ENCODE measurements around the gene ATOSA. TPM values are rescaled to one million over a fixed set of nuclear protein-coding genes. Genes with fewer than 3 reads are reported as not detected.

The ATOSA gene
- total RNA-seq, 1 experiment from 2014 or later, result 4.7 TPM

DNA sequence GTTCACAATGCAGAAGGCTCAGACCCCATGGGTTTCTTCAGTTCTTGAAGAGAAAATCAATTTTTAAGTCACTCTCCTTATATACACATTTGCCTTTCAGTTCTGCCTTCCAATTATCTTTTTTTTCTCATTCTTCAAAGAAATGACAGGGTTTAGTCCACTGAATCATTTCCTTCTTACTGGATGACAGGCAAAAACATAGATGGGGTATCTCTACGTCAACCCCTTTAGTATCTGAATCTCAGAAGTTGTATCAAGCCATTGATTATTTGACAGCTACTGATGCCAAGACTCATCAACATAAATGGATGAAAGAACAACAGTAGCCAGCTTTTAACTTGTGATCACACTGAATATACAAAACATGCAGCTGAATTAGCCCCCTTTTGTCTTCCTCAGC, 6.5 kb downstream of the ATOSA start:
- CTCF ChIA-PET, result no interaction called here
- no peaks in the 10 kb centered on the region for H3K27me3 ChIP-seq (ENCODE audit: insufficient read depth, low read length)
- no peak overlapping the region for H3K27ac ChIP-seq (ENCODE audit: low read depth, low read length)
- no peak overlapping the region for H3K4me2 ChIP-seq (ENCODE audit: low read length)
- H2AFZ ChIP-seq (ENCODE audit: low read depth, low read length, poor library complexity, severe bottlenecking), result no peak overlapping the region
- no peaks in the 10 kb centered on the region for H3K36me3 ChIP-seq (ENCODE audit: control insufficient read depth in 1 of 2, insufficient read depth in 2 of 2, low read length in 2 of 2)
- ATAC-seq (no peak), DNase-seq (ENCODE audit: low read depth, low spot score) (no peak)
- no peaks in the 10 kb centered on the region for H4K20me1 ChIP-seq (ENCODE audit: insufficient read depth)
- intact Hi-C loops (cut with micrococcal nuclease), result no loop called here
- peaks cover 4 to 8% of the 10 kb centered on the region in 2 experiments for H3K4me1 ChIP-seq (ENCODE audit: control insufficient read depth in 1 of 2, insufficient read depth in 2 of 2, low read length in 2 of 2)
- RAD21 ChIA-PET (ENCODE audit: low non-redundant PET in 1 of 2, low total read pairs in 2 of 2, uncharacterized antibody in 2 of 2, unreplicated experiment in 2 of 2), result no interaction called here
- POLR2A ChIA-PET, result no interaction called here
- TF ChIP-seq, protein P1, sequence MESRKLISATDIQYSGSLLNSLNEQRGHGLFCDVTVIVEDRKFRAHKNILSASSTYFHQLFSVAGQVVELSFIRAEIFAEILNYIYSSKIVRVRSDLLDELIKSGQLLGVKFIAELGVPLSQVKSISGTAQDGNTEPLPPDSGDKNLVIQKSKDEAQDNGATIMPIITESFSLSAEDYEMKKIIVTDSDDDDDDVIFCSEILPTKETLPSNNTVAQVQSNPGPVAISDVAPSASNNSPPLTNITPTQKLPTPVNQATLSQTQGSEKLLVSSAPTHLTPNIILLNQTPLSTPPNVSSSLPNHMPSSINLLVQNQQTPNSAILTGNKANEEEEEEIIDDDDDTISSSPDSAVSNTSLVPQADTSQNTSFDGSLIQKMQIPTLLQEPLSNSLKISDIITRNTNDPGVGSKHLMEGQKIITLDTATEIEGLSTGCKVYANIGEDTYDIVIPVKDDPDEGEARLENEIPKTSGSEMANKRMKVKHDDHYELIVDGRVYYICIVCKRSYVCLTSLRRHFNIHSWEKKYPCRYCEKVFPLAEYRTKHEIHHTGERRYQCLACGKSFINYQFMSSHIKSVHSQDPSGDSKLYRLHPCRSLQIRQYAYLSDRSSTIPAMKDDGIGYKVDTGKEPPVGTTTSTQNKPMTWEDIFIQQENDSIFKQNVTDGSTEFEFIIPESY (IDR thresholded peaks at IDR 0.05; ENCODE audit: extremely low read depth, insufficient replicate concordance, low read length), result no peak
- TF ChIP-seq ELF1 (IDR thresholded peaks at IDR 0.05; ENCODE audit: borderline replicate concordance, low read depth) (no peak), JUND (IDR thresholded peaks at IDR 0.05) (no peak), SIN3A (IDR thresholded peaks at IDR 0.05; ENCODE audit: low read depth) (no peak), SP1 (IDR thresholded peaks at IDR 0.05; ENCODE audit: low read depth) (no peak), POLR2AphosphoS5 (IDR thresholded peaks at IDR 0.05; ENCODE audit: low read depth, low read length) (no peak), CBX3 (IDR thresholded peaks at IDR 0.05; ENCODE audit: low read depth) (no peak), ZFX (IDR thresholded peaks at IDR 0.05) (no peak), EGR1 (IDR thresholded peaks at IDR 0.05; ENCODE audit: low read depth) (no peak), RAD21 (IDR thresholded peaks at IDR 0.05; ENCODE audit: low read depth) (no peak), EZH2 (IDR thresholded peaks at IDR 0.05) (no peak), CEBPB (IDR thresholded peaks at IDR 0.05; ENCODE audit: low read depth) (no peak), SRF (IDR thresholded peaks at IDR 0.05; ENCODE audit: low read depth) (no peak), EZH2phosphoT487 (IDR thresholded peaks at IDR 0.05; ENCODE audit: borderline replicate concordance) (no peak), POLR2A (IDR thresholded peaks at IDR 0.05; ENCODE audit: borderline replicate concordance, extremely low read depth, insufficient read depth, insufficient read length) (no peak)
- TF ChIP-seq, protein P2, sequence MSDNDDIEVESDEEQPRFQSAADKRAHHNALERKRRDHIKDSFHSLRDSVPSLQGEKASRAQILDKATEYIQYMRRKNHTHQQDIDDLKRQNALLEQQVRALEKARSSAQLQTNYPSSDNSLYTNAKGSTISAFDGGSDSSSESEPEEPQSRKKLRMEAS (IDR thresholded peaks at IDR 0.05), result no peak
- TF ChIP-seq, protein P3, sequence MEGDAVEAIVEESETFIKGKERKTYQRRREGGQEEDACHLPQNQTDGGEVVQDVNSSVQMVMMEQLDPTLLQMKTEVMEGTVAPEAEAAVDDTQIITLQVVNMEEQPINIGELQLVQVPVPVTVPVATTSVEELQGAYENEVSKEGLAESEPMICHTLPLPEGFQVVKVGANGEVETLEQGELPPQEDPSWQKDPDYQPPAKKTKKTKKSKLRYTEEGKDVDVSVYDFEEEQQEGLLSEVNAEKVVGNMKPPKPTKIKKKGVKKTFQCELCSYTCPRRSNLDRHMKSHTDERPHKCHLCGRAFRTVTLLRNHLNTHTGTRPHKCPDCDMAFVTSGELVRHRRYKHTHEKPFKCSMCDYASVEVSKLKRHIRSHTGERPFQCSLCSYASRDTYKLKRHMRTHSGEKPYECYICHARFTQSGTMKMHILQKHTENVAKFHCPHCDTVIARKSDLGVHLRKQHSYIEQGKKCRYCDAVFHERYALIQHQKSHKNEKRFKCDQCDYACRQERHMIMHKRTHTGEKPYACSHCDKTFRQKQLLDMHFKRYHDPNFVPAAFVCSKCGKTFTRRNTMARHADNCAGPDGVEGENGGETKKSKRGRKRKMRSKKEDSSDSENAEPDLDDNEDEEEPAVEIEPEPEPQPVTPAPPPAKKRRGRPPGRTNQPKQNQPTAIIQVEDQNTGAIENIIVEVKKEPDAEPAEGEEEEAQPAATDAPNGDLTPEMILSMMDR (IDR thresholded peaks at IDR 0.05 in 2 of 3, conservative IDR thresholded peaks at IDR 0.05 in 1 of 3; ENCODE audit: borderline replicate concordance in 1 of 3, insufficient read depth in 1 of 3, low read depth in 2 of 3, low read length in 2 of 3), result no peak
- TF ChIP-seq, protein P4, sequence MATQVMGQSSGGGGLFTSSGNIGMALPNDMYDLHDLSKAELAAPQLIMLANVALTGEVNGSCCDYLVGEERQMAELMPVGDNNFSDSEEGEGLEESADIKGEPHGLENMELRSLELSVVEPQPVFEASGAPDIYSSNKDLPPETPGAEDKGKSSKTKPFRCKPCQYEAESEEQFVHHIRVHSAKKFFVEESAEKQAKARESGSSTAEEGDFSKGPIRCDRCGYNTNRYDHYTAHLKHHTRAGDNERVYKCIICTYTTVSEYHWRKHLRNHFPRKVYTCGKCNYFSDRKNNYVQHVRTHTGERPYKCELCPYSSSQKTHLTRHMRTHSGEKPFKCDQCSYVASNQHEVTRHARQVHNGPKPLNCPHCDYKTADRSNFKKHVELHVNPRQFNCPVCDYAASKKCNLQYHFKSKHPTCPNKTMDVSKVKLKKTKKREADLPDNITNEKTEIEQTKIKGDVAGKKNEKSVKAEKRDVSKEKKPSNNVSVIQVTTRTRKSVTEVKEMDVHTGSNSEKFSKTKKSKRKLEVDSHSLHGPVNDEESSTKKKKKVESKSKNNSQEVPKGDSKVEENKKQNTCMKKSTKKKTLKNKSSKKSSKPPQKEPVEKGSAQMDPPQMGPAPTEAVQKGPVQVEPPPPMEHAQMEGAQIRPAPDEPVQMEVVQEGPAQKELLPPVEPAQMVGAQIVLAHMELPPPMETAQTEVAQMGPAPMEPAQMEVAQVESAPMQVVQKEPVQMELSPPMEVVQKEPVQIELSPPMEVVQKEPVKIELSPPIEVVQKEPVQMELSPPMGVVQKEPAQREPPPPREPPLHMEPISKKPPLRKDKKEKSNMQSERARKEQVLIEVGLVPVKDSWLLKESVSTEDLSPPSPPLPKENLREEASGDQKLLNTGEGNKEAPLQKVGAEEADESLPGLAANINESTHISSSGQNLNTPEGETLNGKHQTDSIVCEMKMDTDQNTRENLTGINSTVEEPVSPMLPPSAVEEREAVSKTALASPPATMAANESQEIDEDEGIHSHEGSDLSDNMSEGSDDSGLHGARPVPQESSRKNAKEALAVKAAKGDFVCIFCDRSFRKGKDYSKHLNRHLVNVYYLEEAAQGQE (IDR thresholded peaks at IDR 0.05; ENCODE audit: low read depth), result no peak
- H3K9me3 ChIP-seq (ENCODE audit: control insufficient read depth in 1 of 2, insufficient read depth in 1 of 2, low read depth in 1 of 2, low read length in 2 of 2), result no peaks in the 10 kb centered on the region
- H3K9ac ChIP-seq (ENCODE audit: low read length), result no peak overlapping the region
- no TSS peak for BruUV-seq (replicated peaks)
- no peak overlapping the region for H3K4me3 ChIP-seq (replicated peaks in 1 of 2; ENCODE audit: low read depth in 1 of 2, low read length in 2 of 2)
- H3K9me2 ChIP-seq (ENCODE audit: insufficient read depth), result no peaks in the 10 kb centered on the region
- no peaks in the 10 kb centered on the region for H3K79me2 ChIP-seq (ENCODE audit: insufficient read depth, low read length)
